HepG2 (cell line): ENCODE measurements around the gene GRIN2D. TPM values are rescaled to one million over a fixed set of nuclear protein-coding genes. Genes with fewer than 3 reads are reported as not detected.

Experiments used
- AKNA ChIP-seq: sonication (generic); formaldehyde crosslinking; IDR thresholded peaks from 2 replicates; pipeline ENCODE4 v1.4.0; 2020; ENCODE audit warnings: missing genetic modification reagents, borderline replicate concordance
- CBFB ChIP-seq: sonication (generic); formaldehyde crosslinking; IDR thresholded peaks from 2 replicates; pipeline ENCODE4 v1.4.0; 2020; ENCODE audit warnings: missing genetic modification reagents
- IKZF1 ChIP-seq: fragments of 450-650 bp; IDR thresholded peaks from 2 replicates; pipeline ENCODE4 v1.7.1; 2016
- ISL2 ChIP-seq: sonication (generic); formaldehyde crosslinking; IDR thresholded peaks from 2 replicates; pipeline ENCODE4 v1.5.0; 2020; ENCODE audit warnings: missing genetic modification reagents
- ISX ChIP-seq: sonication (generic); formaldehyde crosslinking; conservative IDR thresholded peaks from 2 replicates; pipeline ENCODE4 v1.5.0; 2020; ENCODE audit warnings: missing genetic modification reagents
- KLF13 ChIP-seq: sonication (generic); formaldehyde crosslinking; IDR thresholded peaks from 2 replicates; pipeline ENCODE4 v1.4.0; 2020; ENCODE audit warnings: mild to moderate bottlenecking, missing genetic modification reagents
- PAX8 ChIP-seq: sonication (generic); formaldehyde crosslinking; IDR thresholded peaks from 2 replicates; pipeline ENCODE4 v1.8.0; 2022; ENCODE audit warnings: mild to moderate bottlenecking, missing genetic modification reagents, borderline replicate concordance
- PHB2 ChIP-seq: fragments of 450-650 bp; IDR thresholded peaks from 2 replicates; pipeline ENCODE4 v1.6.1; 2018; ENCODE audit not compliant: partially characterized antibody
- RXRA ChIP-seq: sonication (generic); formaldehyde crosslinking; IDR thresholded peaks from 2 replicates; pipeline ENCODE4 v1.5.1; 2020; ENCODE audit warnings: missing genetic modification reagents
- SRF ChIP-seq: IDR thresholded peaks from 2 replicates; pipeline ENCODE4 v1.6.1; 2011; ENCODE audit warnings: mild to moderate bottlenecking, low read depth, low read length, moderate library complexity
- SRSF4 ChIP-seq: fragments of 200-400 bp; formaldehyde crosslinking; IDR thresholded peaks from one replicate; pipeline ENCODE4 v1.6.1; 2018; ENCODE audit warnings: mild to moderate bottlenecking, low read depth, low read length, moderate library complexity; ENCODE audit not compliant: poor library complexity, severe bottlenecking
- TRAFD1 ChIP-seq: sonication (generic); formaldehyde crosslinking; IDR thresholded peaks from 2 replicates; pipeline ENCODE4 v1.5.1; 2020; ENCODE audit warnings: missing genetic modification reagents, mild to moderate bottlenecking, borderline replicate concordance
- ZC3H13 ChIP-seq: sonication (generic); formaldehyde crosslinking; IDR thresholded peaks from 2 replicates; pipeline ENCODE4 v1.8.1; 2023; ENCODE audit warnings: mild to moderate bottlenecking, missing genetic modification reagents, moderate library complexity
- ZC3H4 ChIP-seq: sonication (generic); formaldehyde crosslinking; IDR thresholded peaks from 2 replicates; pipeline ENCODE4 v1.4.0; 2020; ENCODE audit warnings: missing genetic modification reagents, borderline replicate concordance
- ZFP36 ChIP-seq: fragments of 150-350 bp; IDR thresholded peaks from 2 replicates; pipeline ENCODE4 v1.6.1; 2018; ENCODE audit warnings: borderline replicate concordance, low read length, low read depth; ENCODE audit not compliant: partially characterized antibody
- ZFP36L1 ChIP-seq: sonication (generic); formaldehyde crosslinking; IDR thresholded peaks from 2 replicates; pipeline ENCODE4 v1.8.0; 2022; ENCODE audit warnings: mild to moderate bottlenecking, missing genetic modification reagents, moderate library complexity
- ZMYM2 ChIP-seq: sonication (generic); formaldehyde crosslinking; IDR thresholded peaks from 2 replicates; pipeline ENCODE4 v1.8.0; 2022; ENCODE audit warnings: mild to moderate bottlenecking, missing genetic modification reagents
- ZNF382 ChIP-seq: sonication (generic); formaldehyde crosslinking; IDR thresholded peaks from 2 replicates; pipeline ENCODE4 v1.5.0; 2020; ENCODE audit warnings: missing genetic modification reagents, mild to moderate bottlenecking, borderline replicate concordance
- ZNF383 ChIP-seq: sonication (generic); formaldehyde crosslinking; IDR thresholded peaks from 2 replicates; pipeline ENCODE4 v1.4.0; 2020; ENCODE audit warnings: missing genetic modification reagents, mild to moderate bottlenecking, borderline replicate concordance
- ZNF589 ChIP-seq: sonication (generic); formaldehyde crosslinking; conservative IDR thresholded peaks from 2 replicates; pipeline ENCODE4 v1.8.0; 2022; ENCODE audit warnings: mild to moderate bottlenecking, moderate library complexity, missing genetic modification reagents
- polyA plus RNA-seq, 8 experiments: library from polyadenylated mRNA; depleted of rRNA in 3 of 8; stranded (reverse) in 7 of 8; unstranded in 1 of 8; fragments of >200 nt; fragmentation: Illumina TruSeq in 4 of 8; extraction: Trizol in 4 of 8; gene quantifications; 2 replicates each; pipeline versions ENCODE4 v1.2.1 to v1.2.3, GENCODE V29; 2011 to 2016; ENCODE audit warnings: low read depth in 4 of 8, missing spikeins in 1 of 8, mixed read lengths in 1 of 8; ENCODE audit not compliant: insufficient read depth in 1 of 8
- total RNA-seq, 5 experiments: library from RNA; depleted of rRNA; stranded (reverse); fragments of >200 nt; fragmentation: Illumina TruSeq; extraction: Trizol; gene quantifications; 2 replicates each; pipeline ENCODE4 v1.2.3, GENCODE V29; 2016; ENCODE audit warnings: low read depth in 1 of 5
- TF ChIP-seq, protein P1 (sequence below): sonication (generic); formaldehyde crosslinking; IDR thresholded peaks from 2 replicates; pipeline ENCODE4 v1.5.0; 2020; ENCODE audit warnings: missing genetic modification reagents

The GRIN2D gene
- total and polyA plus RNA-seq, 2 of the 13 experiments (the other 11 are each of a cell fraction or from before 2014, with no cell fraction given) = 0.02 to 0.13 TPM

DNA sequence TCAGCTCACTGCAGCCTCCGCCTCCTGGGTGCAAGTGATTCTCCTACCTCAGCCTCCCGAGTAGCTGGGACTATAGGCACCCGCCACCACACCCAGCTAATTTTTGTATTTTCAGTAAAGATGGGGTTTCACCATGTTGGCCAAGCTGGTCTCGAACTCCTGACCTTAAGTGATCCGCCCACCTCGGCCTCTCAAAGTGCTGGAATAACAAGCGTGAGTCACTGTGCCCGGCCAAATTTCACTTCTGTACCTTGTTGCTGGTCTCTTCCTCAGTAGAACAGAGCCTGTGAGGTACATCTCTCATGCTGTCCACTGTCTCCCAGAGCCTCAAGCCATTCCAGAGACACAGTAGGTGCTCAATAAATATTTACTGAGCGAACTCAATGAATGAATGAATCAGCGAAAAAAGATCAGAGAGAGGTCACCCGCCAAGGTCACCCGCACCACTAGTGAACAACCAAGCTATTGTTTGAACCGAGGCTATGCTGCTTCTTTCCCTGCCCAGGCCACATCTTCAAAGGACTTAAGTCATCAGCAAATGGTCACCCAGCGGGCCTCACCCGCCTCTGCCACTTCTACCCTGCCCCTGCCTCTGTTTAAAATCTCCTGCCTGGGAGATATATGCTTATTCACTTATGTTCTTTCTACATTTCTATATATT lies 39.0 kb upstream of the GRIN2D start (continued):
- TF ChIP-seq ZMYM2 (CRISPR knock-in tag) = peak; percentile 98; the same call in 1 of the 2 replicates
- TF ChIP-seq ZC3H13 (CRISPR knock-in tag) = 0 out of 2 replicates have a peak, but pooled peaks have one; percentile 22
- TF ChIP-seq TRAFD1 (CRISPR knock-in tag) = no peak
- TF ChIP-seq KLF13 = no peak
- TF ChIP-seq AKNA (CRISPR knock-in tag) = no peak
- TF ChIP-seq ZC3H4 (CRISPR knock-in tag) = no peak
- TF ChIP-seq ZNF382 = no peak
- TF ChIP-seq ZFP36 = no peak
- no peak for TF ChIP-seq PAX8 (CRISPR knock-in tag)
- no peak for TF ChIP-seq SRSF4
- peak; percentile 54; the same call in 1 of the 2 replicates for TF ChIP-seq ZNF589 (CRISPR knock-in tag)
- TF ChIP-seq, protein P1, sequence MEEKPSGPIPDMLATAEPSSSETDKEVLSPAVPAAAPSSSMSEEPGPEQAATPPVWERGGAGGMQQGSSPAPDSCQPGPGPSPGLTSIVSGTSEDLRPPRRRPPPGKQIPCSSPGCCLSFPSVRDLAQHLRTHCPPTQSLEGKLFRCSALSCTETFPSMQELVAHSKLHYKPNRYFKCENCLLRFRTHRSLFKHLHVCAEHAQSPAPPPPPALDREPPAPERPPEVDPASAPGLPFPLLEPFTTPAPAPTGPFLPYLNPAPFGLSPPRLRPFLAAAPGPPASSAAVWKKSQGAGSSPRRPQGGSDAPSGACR (CRISPR knock-in tag) = peak; percentile 72; the same call in 1 of the 2 replicates
- TF ChIP-seq ISL2 (CRISPR knock-in tag) = peak; percentile 97
- TF ChIP-seq SRF = no peak
- no peak for TF ChIP-seq ZNF383 (CRISPR knock-in tag)
- TF ChIP-seq ZFP36L1 = no peak
- TF ChIP-seq PHB2 = no peak
- peak; percentile 82 for TF ChIP-seq RXRA (CRISPR knock-in tag)
- TF ChIP-seq ISX (CRISPR knock-in tag) = no peak
- no peak for TF ChIP-seq IKZF1
- no peak for TF ChIP-seq CBFB (CRISPR knock-in tag)
